ENCODE results near the gene EPB41L2.

The EPB41L2 gene

DNA sequence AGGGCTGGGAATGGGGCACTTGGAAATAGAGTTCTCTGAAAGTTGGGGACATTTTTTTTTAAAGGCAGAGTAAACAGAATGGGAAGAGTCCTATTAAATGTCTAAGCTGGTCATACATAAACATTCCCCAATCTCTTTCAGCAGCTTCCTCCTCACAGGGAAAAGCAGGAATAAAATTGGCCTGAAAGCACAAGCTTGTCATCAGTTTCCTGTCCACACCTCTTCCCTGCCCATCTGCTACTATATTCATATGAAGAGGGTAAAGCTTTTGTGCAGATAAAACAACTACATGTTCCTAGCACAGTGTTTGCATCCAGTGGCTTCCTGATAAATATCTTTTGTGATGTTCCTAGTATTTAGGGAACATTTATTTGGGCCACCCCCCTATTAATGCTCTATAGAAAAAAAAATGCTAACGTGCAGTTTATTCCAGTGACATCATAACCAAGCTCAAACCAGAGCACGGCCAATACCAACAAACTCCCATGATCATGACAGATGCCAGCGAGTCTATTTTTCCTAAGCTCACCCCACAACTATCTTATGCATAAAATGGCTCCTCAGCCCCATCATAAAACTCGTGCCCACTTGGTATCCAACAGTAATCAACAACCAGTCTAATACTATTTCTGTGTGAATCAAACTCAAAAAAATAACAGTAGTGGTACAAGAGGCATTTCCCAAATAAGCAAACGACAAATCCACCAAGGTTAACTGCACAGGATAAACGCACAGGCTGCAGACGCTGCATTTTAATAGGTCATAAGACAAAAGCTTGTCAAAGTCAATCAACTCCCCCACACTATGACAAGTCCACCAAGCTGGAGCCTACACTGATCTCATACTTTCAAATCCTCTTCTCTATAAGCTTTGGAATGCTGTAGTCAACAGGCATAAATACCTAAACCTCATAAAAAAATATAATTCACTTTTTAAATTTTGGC lies 95.3 kb downstream of the EPB41L2 start:
- no peaks in the 10 kb centered on the region for H3K36me3 ChIP-seq (ENCODE audit: control insufficient read depth, insufficient read depth, low read length)
- peaks cover 20% of the 10 kb centered on the region for H3K4me1 ChIP-seq (ENCODE audit: control insufficient read depth, insufficient read depth, low read length)
- H3K4me3 ChIP-seq (ENCODE audit: low read depth, low read length): no peak overlapping the region
- H3K27me3 ChIP-seq (ENCODE audit: control insufficient read depth, insufficient read depth, low read length): no peaks in the 10 kb centered on the region
- H3K9me3 ChIP-seq (ENCODE audit: control insufficient read depth, insufficient read depth, low read length): no peaks in the 10 kb centered on the region
- H3K9ac ChIP-seq (ENCODE audit: low read depth, low read length): no peak overlapping the region

DNA sequence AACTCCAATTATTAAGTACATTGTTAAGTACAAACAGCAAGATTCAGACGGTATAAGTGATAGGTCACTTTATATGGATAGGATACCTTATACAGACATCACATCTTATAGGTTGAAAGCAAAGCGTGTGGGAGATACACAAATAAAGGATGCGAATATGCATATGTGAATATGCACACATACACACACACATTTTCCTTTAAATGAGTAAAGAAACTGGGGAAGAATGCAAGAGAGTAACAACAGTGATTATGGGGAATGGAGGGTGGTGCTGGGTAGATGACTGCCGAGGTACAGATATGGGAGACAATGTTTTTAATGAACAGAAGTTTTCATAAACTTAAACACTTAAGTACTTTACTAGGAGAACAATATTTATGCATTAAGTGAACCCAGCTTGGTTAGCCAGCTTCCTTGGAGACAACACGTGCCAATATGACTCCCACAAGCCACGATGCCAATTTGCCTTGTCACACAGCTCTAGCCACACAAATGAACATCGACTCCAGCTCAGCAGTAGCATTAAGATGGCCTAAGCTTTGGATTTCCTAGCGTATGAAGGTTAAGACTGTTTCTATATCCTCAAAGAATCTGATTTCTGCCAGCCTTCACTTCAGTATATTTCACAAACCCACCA lies 96.6 kb downstream of the EPB41L2 start:
- no peak overlapping the region for H3K9ac ChIP-seq (ENCODE audit: low read depth, low read length)
- H3K9me3 ChIP-seq (ENCODE audit: control insufficient read depth, insufficient read depth, low read length): no peaks in the 10 kb centered on the region
- H3K4me3 ChIP-seq (ENCODE audit: low read depth, low read length): no peak overlapping the region
- H3K27me3 ChIP-seq (ENCODE audit: control insufficient read depth, insufficient read depth, low read length): no peaks in the 10 kb centered on the region
- H3K36me3 ChIP-seq (ENCODE audit: control insufficient read depth, insufficient read depth, low read length): no peaks in the 10 kb centered on the region
- H3K4me1 ChIP-seq (ENCODE audit: control insufficient read depth, insufficient read depth, low read length): peaks cover 20% of the 10 kb centered on the region

- Histone ChIP-seq H3K27me3 (ENCODE audit: control insufficient read depth, insufficient read depth, low read length) (no peaks in the 10 kb centered on the region), H3K4me3 (ENCODE audit: low read depth, low read length) (no peak overlapping the region), H3K4me1 (ENCODE audit: control insufficient read depth, insufficient read depth, low read length) (peaks cover 20% of the 10 kb centered on the region)
Measured at GRCh38 chr6:130965656-130966055, 97.4 kb downstream of the EPB41L2 start.

DNA sequence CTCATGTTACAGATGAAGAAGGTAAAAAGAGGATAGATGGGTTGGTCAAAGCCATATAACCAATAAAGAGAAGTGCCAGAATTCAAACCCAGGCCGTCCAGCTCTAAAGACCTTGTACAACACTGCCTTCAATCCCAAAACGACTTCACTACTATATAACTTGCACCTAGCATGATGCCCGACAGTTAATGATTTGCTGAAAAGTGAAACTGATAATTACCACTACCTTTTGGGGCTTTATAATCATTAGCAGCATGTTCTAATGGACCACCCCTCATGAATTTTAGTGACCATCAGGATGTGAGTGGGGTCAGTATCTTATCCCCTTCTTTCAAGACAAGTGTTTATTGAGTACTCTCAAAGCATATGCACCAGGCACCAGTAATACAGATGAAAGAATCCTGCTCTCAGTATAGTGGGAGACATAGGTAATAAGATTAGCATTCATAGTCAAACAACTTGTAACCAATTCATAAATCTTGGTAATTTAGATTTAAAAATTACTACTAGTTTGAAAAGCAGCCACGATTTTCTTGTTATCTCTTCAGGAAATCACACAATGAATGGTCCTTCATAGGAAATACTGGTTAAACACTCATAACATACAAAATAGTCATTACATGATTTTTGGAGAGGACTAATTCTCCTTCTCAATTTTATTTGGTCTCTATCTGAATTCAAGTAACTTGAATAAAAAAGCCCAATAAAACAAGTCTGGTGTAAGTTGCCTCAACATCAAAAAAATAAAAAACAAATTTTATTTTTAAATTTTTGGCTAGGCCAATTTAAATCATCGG lies 98.0 kb downstream of the EPB41L2 start:
- Histone ChIP-seq H3K4me3 (ENCODE audit: low read depth, low read length) (no peak overlapping the region), H3K4me1 (ENCODE audit: control insufficient read depth, insufficient read depth, low read length) (peaks cover 20% of the 10 kb centered on the region), H3K27me3 (ENCODE audit: control insufficient read depth, insufficient read depth, low read length) (no peaks in the 10 kb centered on the region), H3K9me3 (ENCODE audit: control insufficient read depth, insufficient read depth, low read length) (no peaks in the 10 kb centered on the region), H3K36me3 (ENCODE audit: control insufficient read depth, insufficient read depth, low read length) (no peaks in the 10 kb centered on the region), H3K9ac (ENCODE audit: low read depth, low read length) (no peak overlapping the region)

More at GRCh38 chr6:130965656-130966055, 97.4 kb downstream of the EPB41L2 start:
- H3K9ac ChIP-seq (ENCODE audit: low read depth, low read length): no peak overlapping the region
- no peaks in the 10 kb centered on the region for H3K36me3 ChIP-seq (ENCODE audit: control insufficient read depth, insufficient read depth, low read length)
- no peaks in the 10 kb centered on the region for H3K9me3 ChIP-seq (ENCODE audit: control insufficient read depth, insufficient read depth, low read length)

- H3K27me3 ChIP-seq (ENCODE audit: control insufficient read depth, insufficient read depth, low read length): no peaks in the 10 kb centered on the region
- no peaks in the 10 kb centered on the region for H3K36me3 ChIP-seq (ENCODE audit: control insufficient read depth, insufficient read depth, low read length)
- peaks cover 20% of the 10 kb centered on the region for H3K4me1 ChIP-seq (ENCODE audit: control insufficient read depth, insufficient read depth, low read length)
- H3K9me3 ChIP-seq (ENCODE audit: control insufficient read depth, insufficient read depth, low read length): no peaks in the 10 kb centered on the region
- H3K9ac ChIP-seq (ENCODE audit: low read depth, low read length): no peak overlapping the region
- H3K4me3 ChIP-seq (ENCODE audit: low read depth, low read length): no peak overlapping the region
Measured at GRCh38 chr6:130964289-130964688, 98.8 kb downstream of the EPB41L2 start.

GRCh38 chr6:130962966-130963365 lies 100.1 kb downstream of the EPB41L2 start:
- Histone ChIP-seq H3K4me1 (ENCODE audit: control insufficient read depth, insufficient read depth, low read length) (peaks cover 17% of the 10 kb centered on the region), H3K27me3 (ENCODE audit: control insufficient read depth, insufficient read depth, low read length) (no peaks in the 10 kb centered on the region), H3K4me3 (ENCODE audit: low read depth, low read length) (no peak overlapping the region), H3K9ac (ENCODE audit: low read depth, low read length) (no peak overlapping the region), H3K36me3 (ENCODE audit: control insufficient read depth, insufficient read depth, low read length) (no peaks in the 10 kb centered on the region), H3K9me3 (ENCODE audit: control insufficient read depth, insufficient read depth, low read length) (no peaks in the 10 kb centered on the region)

DNA sequence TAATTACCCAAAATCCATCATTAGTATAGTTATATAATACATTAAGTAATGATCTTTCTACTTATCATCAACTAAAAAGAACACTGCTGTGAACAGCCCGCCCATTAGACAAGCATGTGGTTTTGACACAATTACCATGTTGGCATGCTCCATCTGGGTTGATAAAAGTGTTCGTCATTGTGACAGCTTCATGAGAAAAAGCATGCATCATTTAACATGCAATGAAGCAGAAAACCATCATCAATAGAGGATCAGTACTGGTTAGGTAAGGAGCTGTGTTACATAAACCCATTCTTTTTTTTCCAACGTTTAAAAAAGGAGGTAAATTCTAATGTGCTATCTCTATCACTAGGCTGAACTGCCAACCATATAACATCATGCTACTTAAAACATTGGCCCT lies 101.9 kb downstream of the EPB41L2 start:
- Histone ChIP-seq H3K36me3 (ENCODE audit: control insufficient read depth, insufficient read depth, low read length) (no peaks in the 10 kb centered on the region), H3K4me3 (ENCODE audit: low read depth, low read length) (no peak overlapping the region), H3K4me1 (ENCODE audit: control insufficient read depth, insufficient read depth, low read length) (peaks cover 2% of the 10 kb centered on the region), H3K27me3 (ENCODE audit: control insufficient read depth, insufficient read depth, low read length) (no peaks in the 10 kb centered on the region), H3K9me3 (ENCODE audit: control insufficient read depth, insufficient read depth, low read length) (no peaks in the 10 kb centered on the region), H3K9ac (ENCODE audit: low read depth, low read length) (no peak overlapping the region)

- Histone ChIP-seq H3K36me3 (ENCODE audit: control insufficient read depth, insufficient read depth, low read length) (no peaks in the 10 kb centered on the region), H3K9ac (ENCODE audit: low read depth, low read length) (no peak overlapping the region), H3K27me3 (ENCODE audit: control insufficient read depth, insufficient read depth, low read length) (no peaks in the 10 kb centered on the region), H3K4me1 (ENCODE audit: control insufficient read depth, insufficient read depth, low read length) (no peaks in the 10 kb centered on the region), H3K4me3 (ENCODE audit: low read depth, low read length) (no peak overlapping the region), H3K9me3 (ENCODE audit: control insufficient read depth, insufficient read depth, low read length) (no peaks in the 10 kb centered on the region)
Measured at GRCh38 chr6:130959951-130960350, 103.1 kb downstream of the EPB41L2 start.

GRCh38 chr6:130958468-130958867 lies 104.6 kb downstream of the EPB41L2 start:
- H3K4me3 ChIP-seq (ENCODE audit: low read depth, low read length): no peak overlapping the region
- H3K9ac ChIP-seq (ENCODE audit: low read depth, low read length): no peak overlapping the region
- H3K27me3 ChIP-seq (ENCODE audit: control insufficient read depth, insufficient read depth, low read length): no peaks in the 10 kb centered on the region
- no peaks in the 10 kb centered on the region for H3K9me3 ChIP-seq (ENCODE audit: control insufficient read depth, insufficient read depth, low read length)
- H3K36me3 ChIP-seq (ENCODE audit: control insufficient read depth, insufficient read depth, low read length): no peaks in the 10 kb centered on the region
- no peaks in the 10 kb centered on the region for H3K4me1 ChIP-seq (ENCODE audit: control insufficient read depth, insufficient read depth, low read length)

- H3K36me3 ChIP-seq (ENCODE audit: control insufficient read depth, insufficient read depth, low read length): no peaks in the 10 kb centered on the region
- H3K4me1 ChIP-seq (ENCODE audit: control insufficient read depth, insufficient read depth, low read length): no peaks in the 10 kb centered on the region
- no peak overlapping the region for H3K4me3 ChIP-seq (ENCODE audit: low read depth, low read length)
- H3K9me3 ChIP-seq (ENCODE audit: control insufficient read depth, insufficient read depth, low read length): no peaks in the 10 kb centered on the region
- H3K9ac ChIP-seq (ENCODE audit: low read depth, low read length): no peak overlapping the region
- no peaks in the 10 kb centered on the region for H3K27me3 ChIP-seq (ENCODE audit: control insufficient read depth, insufficient read depth, low read length)
Measured at GRCh38 chr6:130955755-130956154, 107.3 kb downstream of the EPB41L2 start.

DNA sequence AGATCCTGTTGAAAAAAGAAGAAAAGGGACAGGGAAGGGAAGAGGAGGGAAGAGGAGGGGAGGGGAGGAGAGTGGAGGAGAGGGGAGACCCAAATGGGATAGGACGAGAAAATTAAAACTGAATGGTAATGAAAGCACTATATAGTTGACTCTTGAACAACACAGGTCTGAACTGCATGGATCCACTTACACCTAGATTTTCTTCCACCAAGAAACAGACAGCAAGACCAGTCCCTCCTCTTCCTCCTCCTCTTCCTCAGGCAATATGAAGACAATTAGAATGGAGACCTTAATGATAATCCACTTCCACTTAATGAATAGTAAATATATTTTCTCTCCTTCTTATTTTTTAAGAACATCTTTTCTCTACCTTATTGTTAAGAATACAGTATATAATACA lies 113.5 kb downstream of the EPB41L2 start:
- Histone ChIP-seq H3K9ac (ENCODE audit: low read depth, low read length) (no peak overlapping the region), H3K27me3 (ENCODE audit: control insufficient read depth, insufficient read depth, low read length) (no peaks in the 10 kb centered on the region), H3K9me3 (ENCODE audit: control insufficient read depth, insufficient read depth, low read length) (no peaks in the 10 kb centered on the region), H3K36me3 (ENCODE audit: control insufficient read depth, insufficient read depth, low read length) (no peaks in the 10 kb centered on the region), H3K4me3 (ENCODE audit: low read depth, low read length) (no peak overlapping the region), H3K4me1 (ENCODE audit: control insufficient read depth, insufficient read depth, low read length) (peaks cover 10% of the 10 kb centered on the region)
